PC-9 (cell line): Measurements from ENCODE around the gene OGG1. TPM values are rescaled to one million over a fixed set of nuclear protein-coding genes. Genes with fewer than 3 reads are reported as not detected.

ENCODE experiments used
- BruUV-seq: library from RNA; stranded (reverse); fragments of 400-500 nt; replicated peaks from 2 replicates; lab custom pipeline; 2021; lab: Mats Ljungman, UMichigan
- CTCF ChIA-PET: fragments of 300-600 bp; sonication (Branson Sonifier 250); formaldehyde crosslinking; loops from one replicate; lab custom pipeline; 2022; ENCODE audit warnings: antibody characterized with exemption; lab: Charles Lee
- POLR2A ChIA-PET: fragments of 300-600 bp; sonication (Branson Sonifier 250); formaldehyde crosslinking; loops from one replicate; lab custom pipeline; 2022; ENCODE audit warnings: antibody characterized with exemption; ENCODE audit not compliant: unreplicated experiment; lab: Charles Lee
- DNase-seq, 2 experiments: peaks; one replicate each; pipeline versions ENCODE4 v3.0.0 to v3.0.0-alpha.2; 2015 to 2022; ENCODE audit warnings: mixed read lengths in 1 of 2
- H2AFZ ChIP-seq: fragments of 200-600 bp; sonication (generic); 2 replicates; pipeline ENCODE4 v1.8.1; 2017; ENCODE audit warnings: antibody characterized with exemption
- H3F3A ChIP-seq: fragments of 200-600 bp; sonication (generic); 2 replicates; pipeline ENCODE4 v1.8.1; 2017; ENCODE audit warnings: antibody characterized with exemption, mild to moderate bottlenecking, low read depth; ENCODE audit not compliant: insufficient read depth
- H3K27ac ChIP-seq: fragments of 200-600 bp; sonication (generic); 2 replicates; pipeline ENCODE4 v1.6.1; 2016; ENCODE audit warnings: mixed run types
- H3K27me3 ChIP-seq: fragments of 200-600 bp; sonication (generic); 2 replicates; pipeline ENCODE4 v1.6.1; 2016; ENCODE audit warnings: low read depth, mixed run types; ENCODE audit not compliant: insufficient read depth
- H3K36me3 ChIP-seq: fragments of 200-600 bp; sonication (generic); 2 replicates; pipeline ENCODE4 v1.6.1; 2016; ENCODE audit warnings: low read depth, mixed run types
- H3K4me1 ChIP-seq: fragments of 200-600 bp; sonication (generic); replicated peaks from 2 replicates; pipeline ENCODE4 v1.6.1; 2016; ENCODE audit warnings: mixed run types; ENCODE audit not compliant: insufficient read depth
- H3K4me2 ChIP-seq: fragments of 200-600 bp; sonication (generic); 2 replicates; pipeline ENCODE4 v1.6.1; 2017; ENCODE audit warnings: mixed run types
- H3K4me3 ChIP-seq: fragments of 200-600 bp; sonication (generic); 2 replicates; pipeline ENCODE4 v1.6.1; 2016; ENCODE audit warnings: mixed run types
- H3K79me2 ChIP-seq: fragments of 200-600 bp; sonication (generic); 2 replicates; pipeline ENCODE4 v1.6.1; 2017; ENCODE audit warnings: low read depth, mixed run types
- H3K9me2 ChIP-seq: fragments of 200-600 bp; sonication (generic); 2 replicates; pipeline ENCODE4 v1.8.1; 2017; ENCODE audit warnings: mild to moderate bottlenecking; ENCODE audit not compliant: insufficient read depth
- H3K9me3 ChIP-seq: fragments of 200-600 bp; sonication (generic); 2 replicates; pipeline ENCODE4 v1.8.1; 2016; ENCODE audit warnings: low read depth; ENCODE audit not compliant: insufficient read depth
- H4K20me1 ChIP-seq: fragments of 200-600 bp; sonication (generic); 2 replicates; pipeline ENCODE4 v1.8.1; 2017; ENCODE audit not compliant: insufficient read depth
- CTCF ChIP-seq: fragments of 200-600 bp; sonication (generic); conservative IDR thresholded peaks from 2 replicates; pipeline ENCODE4 v1.6.1; 2017; ENCODE audit warnings: mixed run types, antibody characterized with exemption, mild to moderate bottlenecking, moderate library complexity
- EZH2 ChIP-seq: fragments of 200-600 bp; sonication (generic); IDR thresholded peaks from 2 replicates; pipeline ENCODE4 v1.8.0; 2017; ENCODE audit warnings: antibody characterized with exemption, low read depth
- intact Hi-C: fragments of 100-400 bp; cut with micrococcal nuclease; formaldehyde crosslinking; loops from one replicate; pipeline ENCODE4 v1.10.0; 2022; ENCODE audit not compliant: unreplicated experiment
- total RNA-seq: library from RNA; stranded (reverse); gene quantifications from 2 replicates; pipeline ENCODE4 v1.2.3, GENCODE V29; 2021

OGG1 gene
- total RNA-seq, 1 experiment from 2014 or later, result 22.1 TPM

DNA sequence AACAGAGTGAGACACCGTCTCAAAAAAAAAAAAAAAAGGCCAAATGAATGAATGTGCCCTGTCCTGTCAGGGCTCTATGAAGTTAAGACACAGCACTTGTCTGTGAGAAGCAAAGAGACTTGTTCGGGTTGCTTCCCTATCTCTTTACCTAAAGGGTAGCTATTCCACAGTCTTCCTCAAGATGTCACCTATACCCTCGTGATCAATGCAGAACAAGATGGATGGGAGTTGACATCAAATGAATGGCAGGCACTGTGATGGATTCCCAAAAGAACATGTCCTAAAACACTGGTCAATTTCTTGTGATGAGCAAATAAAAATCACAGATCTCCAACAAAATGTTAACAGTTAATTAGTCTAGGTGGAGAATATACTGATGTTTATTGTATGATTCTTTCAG is 33.0 kb downstream of the OGG1 start:
- no peak for DNase-seq
- Histone ChIP-seq H3K4me2 (no peak overlapping the region), H3K9me2 (no peaks in the 10 kb centered on the region), H3K36me3 (peaks cover 11% of the 10 kb centered on the region), H3K27me3 (no peaks in the 10 kb centered on the region), H3K9me3 (no peaks in the 10 kb centered on the region), H3K4me1 (no peaks in the 10 kb centered on the region), H4K20me1 (no peaks in the 10 kb centered on the region), H3K4me3 (no peak overlapping the region), H3K27ac (no peak overlapping the region), H3F3A (0 out of 2 replicates have a peak, but pooled peaks cover 3% of the 10 kb centered on the region), H3K79me2 (no peaks in the 10 kb centered on the region), H2AFZ (no peak overlapping the region)
- intact Hi-C loops, result no loop called here
- TF ChIP-seq CTCF (peak; percentile 38), EZH2 (no peak)
- ChIA-PET POLR2A (no interaction called here), CTCF (no interaction called here)
- BruUV-seq, result no TSS peak

DNA sequence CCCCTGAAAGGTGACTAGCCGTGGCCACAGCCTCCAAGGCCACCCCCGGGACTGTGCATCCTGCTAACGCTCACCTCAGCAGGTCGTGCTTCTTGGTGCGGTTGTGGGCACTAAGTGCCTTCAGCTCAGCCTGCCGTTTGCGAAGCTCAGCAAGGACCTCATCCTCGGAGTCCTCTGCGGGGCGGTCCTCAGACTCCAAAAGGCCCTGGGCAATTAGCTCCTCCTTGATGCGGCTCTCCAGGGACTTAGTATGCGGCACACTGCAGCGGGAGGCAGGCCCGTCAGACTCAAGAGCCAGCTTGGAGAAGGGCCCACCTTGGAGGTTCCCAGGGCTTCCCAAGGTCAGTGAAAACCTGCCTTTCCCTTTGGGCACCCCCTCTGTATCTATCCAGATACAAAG is 34.2 kb downstream of the OGG1 start:
- Histone ChIP-seq H3K79me2 (no peaks in the 10 kb centered on the region), H3K27ac (no peak overlapping the region), H3K4me3 (no peak overlapping the region), H3K36me3 (peaks cover 11% of the 10 kb centered on the region), H3K27me3 (no peaks in the 10 kb centered on the region), H3K4me2 (no peak overlapping the region), H3K4me1 (no peaks in the 10 kb centered on the region), H3K9me3 (no peaks in the 10 kb centered on the region), H2AFZ (no peak overlapping the region), H4K20me1 (no peaks in the 10 kb centered on the region), H3F3A (0 out of 2 replicates have a peak, but pooled peaks cover 3% of the 10 kb centered on the region), H3K9me2 (no peaks in the 10 kb centered on the region)
- BruUV-seq, result no TSS peak
- no peak for DNase-seq
- intact Hi-C loops, result no loop called here
- POLR2A ChIA-PET, result no interaction called here
- TF ChIP-seq CTCF (no peak), EZH2 (no peak)
- CTCF ChIA-PET, result no interaction called here

GRCh38 chr3:9784965-9785364 is 35.2 kb downstream of the OGG1 start:
- no peaks in the 10 kb centered on the region for H4K20me1 ChIP-seq
- H3K36me3 ChIP-seq, result peaks cover 15% of the 10 kb centered on the region
- H3K27ac ChIP-seq, result no peak overlapping the region
- DNase-seq, result no peak
- ChIA-PET CTCF (no interaction called here), POLR2A (no interaction called here)
- no peaks in the 10 kb centered on the region for H3K27me3 ChIP-seq
- TF ChIP-seq EZH2 (no peak), CTCF (no peak)
- no peak overlapping the region for H3K4me2 ChIP-seq
- no peak overlapping the region for H2AFZ ChIP-seq
- H3K9me2 ChIP-seq, result no peaks in the 10 kb centered on the region
- no peaks in the 10 kb centered on the region for H3K9me3 ChIP-seq
- no peak overlapping the region for H3K4me3 ChIP-seq
- no peaks in the 10 kb centered on the region for H3K4me1 ChIP-seq
- BruUV-seq, result no TSS peak
- H3F3A ChIP-seq, result 0 out of 2 replicates have a peak, but pooled peaks cover 3% of the 10 kb centered on the region
- intact Hi-C loops, result no loop called here
- H3K79me2 ChIP-seq, result no peaks in the 10 kb centered on the region
